GM18507 (cell line): ENCODE results near the gene MGAT3.

Experiments
- DNase-seq: peaks from one replicate; pipeline ENCODE4 v3.0.0; 2011; ENCODE audit warnings: low read depth; ENCODE audit not compliant: insufficient read length; ENCODE audit errors: extremely low spot score
- FAIRE-seq: peaks from 2 replicates; lab custom pipeline; 2011; peaks lifted over from hg19 to GRCh38; lab: Jason Lieb, UNC

The MGAT3 gene

DNA sequence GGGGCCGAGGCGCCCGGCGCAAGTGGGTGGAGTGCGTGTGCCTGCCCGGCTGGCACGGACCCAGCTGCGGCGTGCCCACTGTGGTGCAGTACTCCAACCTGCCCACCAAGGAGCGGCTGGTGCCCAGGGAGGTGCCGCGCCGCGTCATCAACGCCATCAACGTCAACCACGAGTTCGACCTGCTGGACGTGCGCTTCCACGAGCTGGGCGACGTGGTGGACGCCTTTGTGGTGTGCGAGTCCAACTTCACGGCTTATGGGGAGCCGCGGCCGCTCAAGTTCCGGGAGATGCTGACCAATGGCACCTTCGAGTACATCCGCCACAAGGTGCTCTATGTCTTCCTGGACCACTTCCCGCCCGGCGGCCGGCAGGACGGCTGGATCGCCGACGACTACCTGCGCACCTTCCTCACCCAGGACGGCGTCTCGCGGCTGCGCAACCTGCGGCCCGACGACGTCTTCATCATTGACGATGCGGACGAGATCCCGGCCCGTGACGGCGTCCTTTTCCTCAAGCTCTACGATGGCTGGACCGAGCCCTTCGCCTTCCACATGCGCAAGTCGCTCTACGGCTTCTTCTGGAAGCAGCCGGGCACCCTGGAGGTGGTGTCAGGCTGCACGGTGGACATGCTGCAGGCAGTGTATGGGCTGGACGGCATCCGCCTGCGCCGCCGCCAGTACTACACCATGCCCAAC is 31.2 kb downstream of the MGAT3 start:
- DNase-seq (no peak), FAIRE-seq (no peak)

DNA sequence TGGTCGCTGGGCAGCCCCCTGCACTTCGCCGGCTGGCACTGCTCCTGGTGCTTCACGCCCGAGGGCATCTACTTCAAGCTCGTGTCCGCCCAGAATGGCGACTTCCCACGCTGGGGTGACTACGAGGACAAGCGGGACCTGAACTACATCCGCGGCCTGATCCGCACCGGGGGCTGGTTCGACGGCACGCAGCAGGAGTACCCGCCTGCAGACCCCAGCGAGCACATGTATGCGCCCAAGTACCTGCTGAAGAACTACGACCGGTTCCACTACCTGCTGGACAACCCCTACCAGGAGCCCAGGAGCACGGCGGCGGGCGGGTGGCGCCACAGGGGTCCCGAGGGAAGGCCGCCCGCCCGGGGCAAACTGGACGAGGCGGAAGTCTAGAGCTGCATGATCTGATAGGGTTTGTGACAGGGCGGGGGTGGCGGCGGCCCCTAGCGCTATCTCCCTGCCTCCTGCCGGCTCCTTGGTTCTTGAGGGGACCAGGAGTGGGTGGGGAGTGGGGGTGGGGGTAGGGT is 31.8 kb downstream of the MGAT3 start:
- DNase-seq (no peak), FAIRE-seq (no peak)

DNA sequence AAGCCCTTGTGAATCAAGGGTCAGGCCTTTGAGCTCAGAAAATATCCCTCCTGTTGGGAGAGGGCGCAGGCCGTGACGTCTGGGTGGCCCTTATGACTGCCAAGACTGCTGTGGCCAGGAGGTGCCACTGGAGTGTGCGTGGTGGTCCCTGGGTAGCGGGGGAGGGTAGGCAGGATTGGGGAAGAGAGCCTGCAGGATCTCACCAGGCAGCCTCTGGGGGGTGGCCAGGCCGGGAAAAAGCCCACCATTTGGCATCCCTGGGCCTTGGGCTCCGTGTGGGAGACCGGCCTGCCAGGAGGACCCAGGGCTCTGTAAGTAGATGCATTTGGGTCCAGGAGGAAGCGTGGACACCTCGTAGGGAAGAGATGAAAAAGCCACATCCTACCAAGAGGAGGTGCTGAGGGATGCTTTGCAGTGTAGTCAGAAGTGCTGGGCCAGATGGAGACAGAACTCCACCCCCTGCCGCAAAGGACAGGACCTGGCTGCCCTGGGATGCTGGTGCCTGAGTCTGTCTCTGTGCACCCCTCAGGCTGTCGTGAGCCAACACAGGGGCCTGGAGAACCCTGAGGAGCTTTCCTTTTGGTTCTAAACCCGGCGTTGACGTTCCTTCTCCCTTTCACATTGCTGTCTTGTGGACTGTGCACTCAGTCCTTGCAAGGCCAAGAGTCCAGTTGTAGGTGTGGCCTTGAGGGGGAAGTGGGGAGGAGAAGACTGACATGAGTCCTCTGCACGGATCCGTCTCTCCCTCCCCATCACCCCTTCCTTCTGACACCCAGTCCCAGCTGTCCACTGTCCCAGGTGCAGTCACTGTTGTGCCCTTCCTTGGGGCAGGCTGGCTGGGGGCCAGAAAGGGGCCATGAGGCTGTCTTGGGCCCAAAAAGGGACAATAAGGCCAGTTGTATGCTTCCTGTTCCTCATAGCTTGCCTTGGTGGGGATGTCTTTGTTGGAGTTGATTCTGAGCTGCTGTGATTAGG is 32.6 kb downstream of the MGAT3 start:
- DNase-seq (no peak), FAIRE-seq (no peak)

DNA sequence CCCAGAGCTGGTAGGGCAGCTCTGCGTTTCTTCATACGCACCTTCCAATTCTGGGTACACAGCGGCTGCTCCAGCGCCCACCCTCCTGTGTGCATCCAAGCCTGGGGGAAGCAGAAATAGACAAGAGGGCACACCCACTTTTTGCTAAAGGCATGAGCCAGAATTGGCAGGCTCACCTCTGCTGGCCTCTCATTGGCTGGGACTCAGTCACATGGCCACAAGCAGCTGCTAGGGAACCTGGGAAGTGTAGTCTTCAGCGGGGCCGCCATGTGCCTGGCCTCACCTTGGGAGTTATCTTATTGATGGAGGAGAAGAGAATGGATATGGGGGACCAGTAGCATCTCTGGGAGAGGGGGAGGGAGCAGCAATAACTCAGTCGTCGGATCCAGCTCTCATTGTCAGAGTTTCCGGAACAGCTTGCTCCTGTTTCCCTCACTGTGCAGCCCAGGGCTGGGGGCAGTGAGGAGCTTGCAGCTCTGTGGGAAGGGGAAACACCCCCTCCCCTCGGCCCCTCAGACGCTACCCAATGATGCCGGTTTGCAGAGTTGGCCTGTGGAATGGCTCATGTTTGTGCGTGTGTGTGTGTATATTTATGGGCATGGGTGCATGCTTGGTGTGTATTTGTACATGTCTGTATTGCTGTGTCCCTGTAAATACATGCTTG is 33.5 kb downstream of the MGAT3 start:
- DNase-seq, result peak; percentile 84
- peak; percentile 92 for FAIRE-seq

DNA sequence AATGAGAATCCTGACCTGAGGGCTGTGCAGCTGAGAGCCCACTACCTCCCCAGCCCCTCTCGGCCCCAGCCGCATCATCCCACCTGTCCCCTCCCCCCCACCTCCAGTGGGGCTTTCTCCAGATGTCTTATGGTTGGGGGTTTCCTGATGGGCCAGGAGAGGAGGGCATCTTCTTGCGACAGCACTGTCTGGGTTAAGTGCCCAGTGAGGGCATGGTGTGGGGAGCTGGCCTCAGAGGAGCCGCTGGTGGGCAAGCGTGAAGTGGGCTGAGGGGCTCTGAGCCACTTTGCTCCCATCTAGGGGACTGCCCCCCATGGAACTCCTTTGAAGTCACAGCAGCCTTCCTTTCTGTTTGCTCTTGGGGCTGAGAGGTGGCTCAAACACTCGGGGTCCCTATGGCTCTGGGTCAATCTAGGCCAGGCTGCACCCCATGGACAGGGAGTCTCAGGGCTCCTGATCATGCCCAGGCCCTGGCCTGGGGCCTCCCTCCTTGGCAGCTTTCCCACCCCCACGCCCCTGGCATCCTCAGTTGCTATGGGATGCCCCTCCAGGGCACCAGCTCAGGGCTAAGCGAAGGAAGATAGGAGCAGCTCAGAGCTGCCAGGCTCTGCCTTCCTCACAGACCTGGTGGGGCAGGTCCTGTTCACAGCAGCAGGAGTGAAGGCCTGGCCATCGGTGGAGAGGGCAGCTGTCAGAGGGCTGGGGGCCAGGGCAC is 34.3 kb downstream of the MGAT3 start:
- FAIRE-seq (no peak), DNase-seq (no peak)

DNA sequence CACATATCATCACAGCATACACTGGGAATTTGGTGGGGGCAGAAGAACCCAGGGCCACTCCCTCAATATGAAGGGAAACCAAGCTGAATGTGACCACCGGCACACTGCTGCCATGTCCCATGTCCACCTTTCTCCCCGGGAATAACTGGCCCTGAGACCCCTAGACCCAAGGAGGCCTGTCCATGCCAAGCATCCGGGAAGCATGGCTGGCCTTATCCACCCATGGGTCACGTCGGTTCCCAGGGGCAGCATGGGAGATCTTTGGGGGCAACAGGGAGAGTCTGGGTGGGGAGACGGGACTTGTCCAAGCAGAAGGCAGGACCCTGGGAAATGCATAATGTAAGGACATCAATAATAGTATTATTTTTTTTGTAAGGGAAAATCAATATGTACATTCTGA is 34.9 kb downstream of the MGAT3 start:
- DNase-seq, result no peak
- no peak for FAIRE-seq

DNA sequence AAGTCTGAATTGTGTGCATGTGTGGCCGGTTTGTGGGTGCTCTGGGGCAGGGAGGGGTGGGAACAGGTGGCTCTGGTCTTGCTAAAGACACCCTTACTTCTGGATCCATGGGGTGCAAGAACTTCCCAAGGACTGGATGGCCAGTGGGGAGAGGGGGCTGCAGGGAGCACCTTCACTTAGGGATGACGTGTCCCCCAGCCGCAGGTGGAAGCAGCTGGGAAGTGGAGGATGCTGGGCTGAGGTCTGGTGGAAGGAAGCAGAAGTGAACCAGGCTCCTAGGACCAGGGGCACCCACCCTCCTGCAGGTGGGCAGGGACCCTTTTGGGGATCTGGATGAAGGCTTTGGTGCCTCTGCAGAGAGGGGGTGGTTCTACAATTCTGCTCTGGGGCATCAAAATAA is 35.4 kb downstream of the MGAT3 start:
- no peak for DNase-seq
- no peak for FAIRE-seq

DNA sequence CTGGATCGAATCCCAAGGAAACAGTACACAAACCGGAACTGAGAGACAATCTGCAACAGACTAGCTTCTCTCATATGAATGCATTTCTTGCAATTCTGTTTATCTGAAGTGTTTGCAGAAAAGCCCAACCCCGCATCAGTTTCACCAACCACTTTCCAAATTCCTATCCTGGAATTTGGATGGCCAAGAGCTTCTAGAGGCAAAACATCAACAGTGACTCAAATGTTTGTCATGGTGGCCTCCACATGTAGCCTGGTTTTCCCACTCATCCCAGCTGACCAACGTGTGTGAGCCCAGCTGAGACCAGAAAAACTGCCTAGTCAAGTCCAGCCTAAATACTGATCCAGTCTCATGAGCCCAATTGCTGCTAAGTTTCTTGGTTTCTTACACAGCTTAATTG is 36.9 kb downstream of the MGAT3 start:
- FAIRE-seq (no peak), DNase-seq (no peak)

DNA sequence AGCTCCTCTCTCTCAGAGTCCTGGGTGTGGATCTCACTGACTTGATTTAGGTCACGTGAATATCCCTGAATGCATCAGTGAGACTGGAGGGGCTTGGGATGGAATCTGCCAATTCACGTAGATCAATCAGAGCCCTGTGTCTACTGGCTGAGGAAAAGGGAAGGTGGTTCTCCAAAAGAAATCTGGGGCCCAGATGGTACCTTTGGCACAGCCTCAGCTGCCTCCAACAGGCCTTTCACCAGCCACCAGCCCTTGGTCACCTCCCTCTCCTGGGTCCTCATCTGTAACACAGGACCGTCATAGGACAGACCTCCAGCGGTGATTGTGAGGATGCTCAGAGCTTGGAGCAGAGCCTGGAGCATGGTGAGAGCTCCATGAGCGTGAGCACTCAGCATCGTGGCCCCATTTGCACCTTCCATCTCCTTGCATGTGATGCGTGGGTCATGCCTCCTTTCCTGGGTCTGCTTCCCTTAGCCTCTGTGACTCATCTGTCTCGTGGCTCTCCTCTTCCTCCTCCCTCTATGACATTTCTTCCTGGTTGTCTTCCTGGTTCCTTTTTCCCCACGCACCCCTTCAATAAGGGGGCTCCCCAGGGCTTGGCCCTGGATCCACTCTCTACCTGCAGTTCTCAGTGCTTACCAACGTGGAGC is 37.8 kb downstream of the MGAT3 start:
- no peak for FAIRE-seq
- no peak for DNase-seq

DNA sequence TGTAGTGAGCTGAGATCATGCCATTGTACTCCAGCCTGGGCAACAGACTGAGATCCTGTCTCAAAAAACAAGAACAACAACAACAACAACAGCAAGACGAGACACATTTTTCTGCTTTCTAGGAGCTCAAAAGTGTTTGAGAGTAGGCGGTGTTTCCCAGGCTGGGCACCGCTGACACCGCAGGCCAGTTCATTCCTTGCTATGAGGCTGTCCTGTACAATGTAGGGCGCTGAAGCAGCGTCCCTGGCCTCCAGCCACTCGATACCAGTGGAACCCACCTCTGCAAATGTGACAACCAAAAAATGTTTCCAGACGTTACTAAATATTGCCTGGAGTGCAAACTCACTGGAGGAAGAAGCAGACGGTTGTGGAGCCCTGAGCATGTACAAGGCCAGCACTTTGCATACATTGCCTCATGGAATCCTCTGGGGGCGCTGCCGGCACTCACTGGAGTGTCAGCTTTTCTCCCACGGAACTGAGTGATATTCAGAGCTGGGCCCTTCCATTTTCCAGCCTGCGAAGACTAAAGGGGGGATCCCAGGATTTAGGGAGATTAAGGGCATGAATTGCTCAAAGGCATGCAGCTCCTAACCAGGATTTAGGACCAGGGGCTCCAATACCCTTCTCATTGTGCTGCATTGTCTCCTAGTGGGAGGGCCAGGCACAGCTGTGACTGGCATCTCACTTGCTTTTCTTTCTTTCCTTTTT is 39.5 kb downstream of the MGAT3 start:
- peak; percentile 70 for FAIRE-seq
- DNase-seq, result no peak

DNA sequence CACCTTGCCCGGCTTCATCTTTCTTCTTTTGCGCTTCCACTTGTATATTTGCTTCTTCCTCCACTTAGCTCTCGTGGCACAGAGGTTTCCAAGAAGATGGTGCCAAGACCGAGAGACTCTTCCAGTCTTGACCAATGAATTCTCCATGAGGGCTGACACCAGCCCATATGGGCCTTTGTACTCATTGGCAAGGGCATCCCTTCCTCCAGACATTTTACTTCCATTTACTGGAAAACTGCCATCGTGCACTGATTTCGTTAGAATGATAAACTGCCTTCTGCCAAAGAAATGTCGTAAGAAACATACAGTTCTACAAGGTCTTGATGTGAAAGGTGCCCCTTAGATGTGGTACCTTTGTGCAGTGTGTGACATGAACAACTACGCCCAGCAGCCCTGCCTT is 40.6 kb downstream of the MGAT3 start:
- DNase-seq, result no peak
- FAIRE-seq, result no peak

DNA sequence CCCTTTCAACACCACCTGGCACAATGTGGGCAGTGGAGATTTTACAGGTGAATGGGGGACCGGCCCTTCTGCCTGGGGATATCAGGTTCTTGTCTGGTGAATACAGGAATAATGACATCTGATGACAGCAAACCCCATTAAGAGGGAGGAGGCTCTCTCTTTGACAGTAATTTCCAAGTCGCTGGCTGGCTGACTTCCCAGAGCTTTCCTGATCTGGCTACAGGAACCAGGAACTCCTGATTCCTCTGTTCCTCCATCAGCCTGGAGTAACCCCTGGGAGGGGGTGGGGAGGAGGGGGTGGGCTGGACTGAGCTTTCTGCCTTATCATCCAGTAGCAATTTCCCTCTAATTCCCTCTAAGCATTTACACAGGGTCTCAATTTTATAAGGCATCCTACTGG is 41.6 kb downstream of the MGAT3 start:
- FAIRE-seq (no peak), DNase-seq (no peak)

DNA sequence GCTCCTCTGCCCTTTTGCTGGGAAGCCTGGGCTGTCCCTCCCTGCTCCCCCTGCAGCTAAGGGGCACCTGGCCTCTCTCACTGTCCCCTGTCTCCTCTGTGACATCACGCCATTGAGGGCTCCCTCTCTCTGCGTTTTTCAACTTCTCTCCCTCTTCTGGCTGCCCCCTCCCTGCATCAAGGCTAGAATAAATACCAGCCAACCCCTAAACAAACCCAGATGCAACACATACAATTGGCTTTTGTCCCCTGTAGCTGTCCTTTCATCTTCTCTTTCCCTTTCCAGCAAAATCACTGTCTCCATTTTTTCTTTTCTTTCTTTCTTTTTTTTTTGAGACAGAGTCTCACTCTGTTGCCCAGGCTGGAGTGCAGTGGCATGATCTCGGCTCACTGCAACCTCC is 42.0 kb downstream of the MGAT3 start:
- FAIRE-seq (no peak), DNase-seq (no peak)

DNA sequence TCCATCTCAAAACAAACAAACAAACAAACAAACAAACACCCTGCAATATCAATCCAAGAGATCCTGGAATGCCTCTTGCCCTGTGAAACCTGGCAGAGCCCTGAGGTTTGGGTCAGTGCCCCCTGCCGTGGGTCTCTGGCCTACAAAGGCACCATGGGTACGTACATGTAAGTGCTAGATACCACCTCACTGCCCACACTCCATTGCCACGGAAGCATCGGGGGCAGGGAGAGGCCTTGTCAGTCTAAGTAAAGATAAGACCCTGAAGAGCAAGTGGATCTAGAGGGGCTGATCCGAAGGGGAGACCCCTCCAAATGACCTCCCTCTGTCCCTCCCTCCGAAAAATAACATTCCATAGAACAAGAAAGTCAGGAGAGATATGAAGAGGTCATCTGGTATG is 43.3 kb downstream of the MGAT3 start:
- FAIRE-seq (no peak), DNase-seq (no peak)

DNA sequence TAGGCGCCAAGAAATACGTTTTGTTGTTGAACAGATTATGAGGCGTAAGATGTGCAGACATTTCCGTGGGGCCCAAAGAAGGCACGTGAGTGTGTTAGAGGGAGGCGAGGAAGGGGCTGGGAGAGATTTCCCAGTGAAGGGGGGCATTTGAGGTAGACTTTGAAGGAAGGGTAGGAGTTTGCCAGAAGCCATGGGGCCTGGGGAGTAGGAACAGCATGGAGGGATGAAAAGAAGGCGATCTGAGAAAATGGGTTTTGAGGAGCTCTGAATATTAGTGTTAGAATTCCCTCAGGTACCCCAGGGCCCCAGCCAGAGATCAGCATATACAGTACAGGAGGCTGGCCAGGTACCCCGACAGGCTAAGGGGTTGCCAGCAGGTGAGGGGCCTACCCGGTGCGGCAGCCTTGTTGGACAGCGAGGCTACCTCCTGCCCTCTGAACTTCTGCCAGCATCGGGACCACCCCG is 44.9 kb downstream of the MGAT3 start:
- FAIRE-seq (no peak), DNase-seq (no peak)

DNA sequence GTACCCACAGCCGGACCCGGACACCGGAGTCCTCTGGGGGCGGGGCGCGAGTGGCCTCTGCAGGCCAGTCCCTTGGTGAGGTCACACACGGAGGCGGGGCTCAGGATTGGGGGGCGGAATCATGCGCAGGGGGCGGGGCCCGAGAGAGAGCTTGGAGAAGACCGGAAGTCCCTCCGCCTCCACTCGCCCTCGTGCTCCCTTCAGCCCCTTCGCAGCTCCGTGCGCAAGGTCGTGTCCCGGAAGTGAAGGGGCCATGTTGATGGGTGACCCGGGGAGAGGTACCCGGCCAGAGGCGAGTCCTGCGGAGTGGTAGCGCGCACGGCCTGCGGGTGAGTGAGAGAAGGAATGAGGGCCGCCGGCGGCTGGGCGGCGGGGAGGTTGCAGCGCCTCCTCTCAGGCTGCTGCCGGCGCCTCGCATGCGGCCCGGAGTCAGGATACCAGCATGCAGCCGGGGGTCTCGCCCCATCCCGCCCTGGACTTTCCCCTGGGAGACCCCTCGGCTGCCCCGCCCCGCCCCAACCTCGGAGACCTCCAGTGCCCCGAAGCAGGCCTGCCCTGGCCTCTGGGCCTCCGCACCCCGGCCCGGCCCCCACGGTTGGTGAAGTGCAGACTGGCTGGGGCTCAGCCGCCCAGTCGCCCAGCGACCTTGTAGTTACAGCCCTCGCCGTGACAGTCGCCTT is 45.4 kb downstream of the MGAT3 start, which contains the start of gene MIEF1:
MIEF1 (plus strand) TSS at position 182 of the 680 bp plus-strand sequence. CDS start 9,005 bp downstream, outside the sequence.
- DNase-seq (peak; percentile 95), FAIRE-seq (peak; percentile 99)

DNA sequence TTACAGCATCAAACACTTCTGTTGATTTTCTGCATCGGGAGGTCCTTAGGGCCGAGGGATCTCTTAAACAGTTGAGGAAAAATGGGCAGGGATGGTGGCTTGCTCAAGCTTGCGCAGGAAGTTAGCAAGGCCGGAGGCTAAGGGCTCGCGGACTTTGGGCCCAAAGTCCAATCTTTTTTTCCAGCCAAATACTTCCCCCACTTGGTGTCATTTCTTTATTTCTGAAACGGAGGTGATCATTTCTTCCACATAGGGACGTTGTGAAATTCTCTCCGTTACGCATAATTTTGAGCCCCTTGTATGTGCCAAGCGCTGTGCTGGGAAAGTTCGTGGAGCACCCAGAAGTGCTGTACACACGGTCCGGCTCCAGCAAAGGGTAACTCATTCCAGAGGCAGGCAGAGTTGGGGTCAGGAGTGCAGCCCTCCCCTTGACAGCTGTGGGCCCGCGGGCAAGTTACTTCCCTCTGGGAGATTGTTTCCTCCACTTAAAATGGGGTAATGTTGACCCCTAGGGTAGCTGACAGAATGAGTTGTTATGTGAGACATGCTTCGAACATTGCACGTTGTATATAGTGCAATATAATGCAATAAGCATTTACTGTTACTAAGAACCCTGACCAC is 46.1 kb downstream of the MGAT3 start:
- FAIRE-seq (peak; percentile 41), DNase-seq (no peak)
